Activated naive CD8-positive, alpha-beta T cell (primary cell): ENCODE results near the gene PHACTR1.

Source experiments
- H3K27ac Mint-ChIP-seq: one replicate; pipeline ENCODE4 v1.8.0; 2021; ENCODE audit warnings: mixed read lengths
- H3K27me3 Mint-ChIP-seq: one replicate; pipeline ENCODE4 v1.8.0; 2021; ENCODE audit warnings: mixed read lengths
- H3K36me3 Mint-ChIP-seq: one replicate; pipeline ENCODE4 v1.8.0; 2021; ENCODE audit warnings: mixed read lengths
- H3K4me1 Mint-ChIP-seq: one replicate; pipeline ENCODE4 v1.8.0; 2021; ENCODE audit warnings: low read depth, mixed read lengths
- H3K4me3 Mint-ChIP-seq: one replicate; pipeline ENCODE4 v1.8.0; 2021; ENCODE audit warnings: mild to moderate bottlenecking, mixed read lengths
- H3K9me3 Mint-ChIP-seq: one replicate; pipeline ENCODE4 v1.8.0; 2021; ENCODE audit warnings: low read depth, mixed read lengths

PHACTR1 gene

DNA sequence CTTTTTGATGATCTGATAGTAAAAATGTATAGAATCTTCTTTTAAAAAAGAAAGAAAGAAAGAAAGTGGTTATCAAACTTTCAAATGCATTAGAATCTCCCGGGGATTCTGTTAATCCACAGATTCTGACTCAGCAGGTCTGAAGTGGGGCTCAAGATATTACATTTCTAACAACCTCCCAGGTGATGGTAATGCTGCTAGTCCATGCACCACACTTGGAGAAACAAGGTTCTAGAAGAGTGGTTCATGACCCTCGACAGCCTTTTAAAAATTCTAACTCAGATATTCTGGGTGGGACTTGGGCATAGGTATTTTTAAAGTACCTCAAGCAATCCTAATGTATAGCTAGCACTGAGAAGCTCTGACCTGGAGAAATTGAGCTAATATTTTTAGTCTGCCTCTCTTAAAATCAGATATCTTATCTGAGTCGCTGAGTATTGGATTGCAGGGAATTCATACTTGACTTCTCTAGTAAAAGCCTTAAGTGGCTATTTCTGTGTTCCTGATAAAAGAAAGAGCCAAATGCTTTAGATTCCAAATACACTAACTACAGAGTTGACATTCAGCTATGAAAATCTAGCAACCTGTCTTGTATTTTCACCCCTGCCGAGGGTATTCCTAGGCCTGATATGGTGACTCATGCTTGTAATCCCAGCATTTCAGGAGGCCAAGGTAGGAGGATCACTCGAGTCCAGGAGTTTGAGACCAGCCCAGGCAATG is 252.4 kb downstream of the PHACTR1 start:
- Mint-ChIP-seq H3K27me3 (peaks cover 18% of the 10 kb centered on the region), H3K36me3 (no peaks in the 10 kb centered on the region), H3K9me3 (no peaks in the 10 kb centered on the region), H3K4me1 (no peaks in the 10 kb centered on the region), H3K4me3 (no peak overlapping the region), H3K27ac (no peak overlapping the region)

DNA sequence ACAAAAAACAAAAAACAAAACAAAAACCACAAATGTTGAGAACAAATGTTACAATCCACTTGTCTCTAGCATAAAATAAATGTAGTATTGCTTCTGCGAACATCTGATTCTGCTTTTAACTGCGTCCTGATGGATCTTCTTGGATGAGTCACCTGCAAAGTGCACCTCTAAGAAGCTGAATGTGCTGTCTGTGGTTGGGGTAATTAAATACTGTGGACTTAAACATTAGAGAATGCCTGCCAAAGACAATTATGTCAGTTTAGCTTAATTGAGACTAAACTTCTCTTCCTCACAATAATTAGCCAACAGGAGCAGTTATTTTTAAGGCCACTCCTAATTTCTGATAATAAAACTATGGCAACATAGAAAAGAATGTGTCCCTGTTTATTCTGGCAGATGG is 253.4 kb downstream of the PHACTR1 start:
- no peaks in the 10 kb centered on the region for H3K4me1 Mint-ChIP-seq
- no peak overlapping the region for H3K27ac Mint-ChIP-seq
- no peaks in the 10 kb centered on the region for H3K9me3 Mint-ChIP-seq
- peaks cover 18% of the 10 kb centered on the region for H3K27me3 Mint-ChIP-seq
- H3K4me3 Mint-ChIP-seq = no peak overlapping the region
- no peaks in the 10 kb centered on the region for H3K36me3 Mint-ChIP-seq

DNA sequence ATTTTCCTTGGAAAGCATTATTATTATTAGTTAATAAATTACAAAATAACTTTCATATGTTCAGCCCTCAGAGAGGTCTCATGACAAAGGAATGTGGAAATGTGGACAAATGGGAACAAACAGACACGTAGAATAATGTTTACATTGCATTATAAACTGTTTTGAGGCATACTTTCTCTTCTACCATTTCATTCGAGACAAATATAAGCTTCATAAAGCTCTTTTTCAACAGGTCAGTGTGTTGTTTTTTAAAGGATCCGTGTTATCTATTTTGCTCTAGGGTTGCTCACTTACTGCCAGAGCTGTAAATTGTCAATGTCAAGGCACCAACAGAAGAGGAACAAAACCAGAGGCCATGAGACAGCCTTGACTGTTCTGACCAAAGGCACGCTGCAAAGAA is 256.8 kb downstream of the PHACTR1 start:
- Mint-ChIP-seq H3K36me3 (no peaks in the 10 kb centered on the region), H3K9me3 (no peaks in the 10 kb centered on the region), H3K4me3 (no peak overlapping the region)

DNA sequence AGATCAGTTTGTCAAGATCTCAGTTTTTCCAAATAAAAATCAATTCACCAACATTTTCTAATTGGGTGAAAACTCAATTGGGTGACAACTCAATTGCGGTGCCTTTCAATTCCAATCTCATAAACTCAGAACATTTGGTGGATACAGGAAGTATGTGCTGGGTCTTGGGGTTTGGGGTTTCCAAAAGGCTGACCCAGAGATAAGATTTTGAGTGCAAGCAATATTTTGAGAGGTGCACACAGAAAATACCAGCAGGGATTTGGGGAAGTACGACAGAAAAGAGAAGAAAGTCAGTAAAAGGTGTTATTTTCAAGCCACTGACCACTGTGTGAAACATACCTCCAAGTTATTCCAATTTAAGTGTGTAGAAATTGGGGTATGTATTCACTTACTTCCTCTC is 258.0 kb downstream of the PHACTR1 start:
- Mint-ChIP-seq H3K4me3 (no peak overlapping the region), H3K4me1 (no peaks in the 10 kb centered on the region), H3K9me3 (no peaks in the 10 kb centered on the region), H3K27me3 (peaks cover 4% of the 10 kb centered on the region), H3K36me3 (no peaks in the 10 kb centered on the region), H3K27ac (no peak overlapping the region)

More for the DNA sequence above, 256.8 kb downstream of the PHACTR1 start:
- H3K27ac Mint-ChIP-seq = no peak overlapping the region
- H3K27me3 Mint-ChIP-seq = peaks cover 6% of the 10 kb centered on the region
- H3K4me1 Mint-ChIP-seq = no peaks in the 10 kb centered on the region

DNA sequence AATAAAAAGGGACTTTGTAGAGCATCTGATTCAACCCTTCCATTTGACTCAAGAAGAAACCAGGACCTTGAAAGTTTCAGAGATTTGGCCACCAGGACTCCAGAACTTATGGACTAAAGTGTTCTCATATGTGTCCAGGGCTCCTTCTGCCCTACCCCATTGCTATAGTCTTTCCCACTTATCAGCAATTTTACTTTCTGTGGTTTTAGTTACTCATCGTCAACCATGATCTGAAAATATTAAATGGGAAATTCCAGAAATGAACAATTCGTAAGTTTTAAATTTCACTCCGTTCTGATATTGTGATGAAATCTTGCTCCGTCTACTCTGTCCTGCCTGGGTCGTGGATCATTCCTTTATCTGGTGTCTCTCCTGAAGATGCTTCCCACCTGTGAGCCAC is 259.8 kb downstream of the PHACTR1 start:
- H3K9me3 Mint-ChIP-seq = no peaks in the 10 kb centered on the region
- no peak overlapping the region for H3K4me3 Mint-ChIP-seq
- no peak overlapping the region for H3K27ac Mint-ChIP-seq
- H3K27me3 Mint-ChIP-seq = peaks cover 6% of the 10 kb centered on the region
- no peaks in the 10 kb centered on the region for H3K36me3 Mint-ChIP-seq
- no peaks in the 10 kb centered on the region for H3K4me1 Mint-ChIP-seq

DNA sequence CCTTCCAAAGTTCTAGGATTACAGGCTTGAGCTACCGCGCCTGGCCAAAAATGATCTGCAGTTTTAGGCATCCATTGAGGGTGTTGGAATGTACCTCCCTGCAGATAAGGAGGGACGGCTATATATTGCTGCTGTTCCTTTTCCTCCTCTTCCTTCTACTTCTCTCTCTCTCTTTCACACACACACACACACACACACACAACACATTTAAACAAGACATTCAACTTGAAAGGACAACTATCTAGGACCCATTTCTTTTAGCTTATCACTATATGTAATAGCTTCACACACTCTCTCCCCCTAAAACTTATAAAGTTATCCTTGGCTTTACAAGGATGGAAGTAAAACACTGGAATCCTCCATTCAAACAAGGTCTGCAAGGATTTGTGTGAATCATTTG is 260.6 kb downstream of the PHACTR1 start:
- Mint-ChIP-seq H3K27me3 (peaks cover 4% of the 10 kb centered on the region), H3K27ac (no peak overlapping the region), H3K4me1 (no peaks in the 10 kb centered on the region), H3K36me3 (no peaks in the 10 kb centered on the region), H3K9me3 (no peaks in the 10 kb centered on the region), H3K4me3 (no peak overlapping the region)

DNA sequence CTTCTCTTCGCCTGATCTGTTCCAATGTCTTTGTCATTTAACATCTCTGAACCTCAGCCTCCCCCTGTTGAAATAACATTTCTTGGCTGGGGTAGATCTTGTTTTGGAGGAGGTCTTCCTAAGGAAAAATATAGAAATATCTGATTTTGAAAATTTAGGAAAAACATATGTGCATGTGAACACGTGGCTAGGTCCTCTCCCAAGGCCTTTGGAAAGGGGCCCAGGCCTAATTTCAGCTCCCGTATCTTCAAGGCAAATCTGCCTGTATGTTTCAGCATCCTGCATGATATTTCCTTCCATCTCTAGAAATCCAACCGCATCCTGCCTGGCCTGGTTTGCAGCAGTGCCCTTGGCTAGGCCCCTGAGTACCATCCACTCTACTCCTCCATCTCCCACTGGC is 261.2 kb downstream of the PHACTR1 start:
- Mint-ChIP-seq H3K36me3 (no peaks in the 10 kb centered on the region), H3K4me1 (no peaks in the 10 kb centered on the region), H3K27ac (no peak overlapping the region), H3K4me3 (no peak overlapping the region), H3K27me3 (peaks cover 4% of the 10 kb centered on the region), H3K9me3 (no peaks in the 10 kb centered on the region)

DNA sequence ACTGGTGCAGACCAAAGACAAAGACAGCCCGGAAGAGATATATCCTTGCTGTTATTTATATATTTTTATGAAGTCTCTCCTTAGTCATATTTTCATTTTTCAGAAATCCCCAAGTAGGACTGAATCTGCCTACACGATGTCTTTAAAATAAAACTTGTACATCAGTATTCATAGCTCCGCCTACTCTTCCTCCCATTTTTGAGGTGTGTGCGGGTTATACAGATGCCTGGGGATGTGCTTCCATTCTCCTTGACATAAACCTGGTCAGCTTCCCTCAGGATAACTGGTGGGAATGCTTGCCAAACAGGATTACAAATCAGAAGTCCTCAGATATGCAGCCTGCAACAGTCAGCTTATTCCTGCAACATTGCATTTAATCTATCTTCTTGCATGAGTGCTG is 264.2 kb downstream of the PHACTR1 start:
- Mint-ChIP-seq H3K4me3 (no peak overlapping the region), H3K36me3 (no peaks in the 10 kb centered on the region), H3K27me3 (peaks cover 3% of the 10 kb centered on the region), H3K4me1 (no peaks in the 10 kb centered on the region), H3K9me3 (no peaks in the 10 kb centered on the region), H3K27ac (no peak overlapping the region)

DNA sequence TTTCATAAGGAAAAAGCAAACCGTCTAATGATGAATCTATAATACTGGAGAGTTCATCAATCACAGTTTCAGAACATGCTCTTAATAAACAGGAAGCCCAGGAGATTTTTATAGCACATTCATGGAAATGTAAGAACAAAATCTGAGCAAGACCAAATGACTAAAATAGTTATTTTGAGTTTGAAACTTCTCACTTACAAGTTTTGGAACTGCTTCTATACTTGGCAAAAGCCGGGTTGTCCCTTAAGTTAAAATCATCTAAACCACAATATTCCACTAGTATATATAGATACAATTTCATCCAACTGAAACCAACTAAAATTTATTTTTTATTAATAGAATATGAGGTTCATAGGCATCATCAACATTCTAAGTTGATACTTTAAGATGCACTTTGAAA is 268.2 kb downstream of the PHACTR1 start:
- H3K4me3 Mint-ChIP-seq = no peak overlapping the region
- peaks cover 4% of the 10 kb centered on the region for H3K27me3 Mint-ChIP-seq
- H3K4me1 Mint-ChIP-seq = no peaks in the 10 kb centered on the region
- no peak overlapping the region for H3K27ac Mint-ChIP-seq
- no peaks in the 10 kb centered on the region for H3K36me3 Mint-ChIP-seq
- H3K9me3 Mint-ChIP-seq = no peaks in the 10 kb centered on the region

DNA sequence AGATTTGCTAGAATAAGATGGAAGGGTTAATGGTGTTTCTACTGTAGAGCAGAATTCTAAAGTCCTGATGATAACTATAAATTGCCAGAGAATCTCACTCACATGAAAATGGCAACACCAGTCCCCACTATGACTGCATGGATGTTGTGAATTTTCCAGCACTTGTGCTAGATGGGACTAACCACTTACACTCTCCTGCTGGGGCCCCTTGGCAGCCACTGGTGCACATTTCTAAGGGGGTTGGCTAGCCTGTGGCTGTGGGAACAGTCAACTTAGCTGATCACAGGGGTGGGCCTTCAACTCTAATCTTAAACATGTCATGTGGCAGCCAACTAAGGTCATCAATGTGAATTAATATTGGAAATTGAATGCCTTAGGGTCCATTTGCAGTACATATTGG is 271.2 kb downstream of the PHACTR1 start:
- Mint-ChIP-seq H3K27me3 (peaks cover 5% of the 10 kb centered on the region), H3K4me1 (no peaks in the 10 kb centered on the region), H3K27ac (no peak overlapping the region), H3K4me3 (no peak overlapping the region), H3K9me3 (no peaks in the 10 kb centered on the region), H3K36me3 (no peaks in the 10 kb centered on the region)

DNA sequence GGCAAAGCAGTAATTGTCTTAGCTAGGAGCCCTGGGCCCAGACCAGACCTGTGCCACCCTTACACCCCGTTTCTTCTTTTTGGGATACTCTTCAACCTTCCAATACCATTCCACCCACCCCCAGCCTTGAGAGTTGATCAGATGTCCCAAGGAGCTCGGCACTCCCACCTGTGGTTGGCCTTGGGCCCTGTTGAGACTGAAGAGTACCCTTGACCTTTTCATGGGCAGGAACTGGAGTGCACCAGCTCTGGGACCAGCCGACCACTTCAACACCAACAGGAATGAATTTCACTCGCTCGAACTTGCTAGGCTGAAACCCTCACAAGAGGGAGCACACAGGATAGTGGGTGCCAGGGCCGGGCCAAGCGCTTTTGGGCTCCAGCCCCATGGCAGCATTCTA is 273.6 kb downstream of the PHACTR1 start:
- peaks cover 9% of the 10 kb centered on the region for H3K27me3 Mint-ChIP-seq

DNA sequence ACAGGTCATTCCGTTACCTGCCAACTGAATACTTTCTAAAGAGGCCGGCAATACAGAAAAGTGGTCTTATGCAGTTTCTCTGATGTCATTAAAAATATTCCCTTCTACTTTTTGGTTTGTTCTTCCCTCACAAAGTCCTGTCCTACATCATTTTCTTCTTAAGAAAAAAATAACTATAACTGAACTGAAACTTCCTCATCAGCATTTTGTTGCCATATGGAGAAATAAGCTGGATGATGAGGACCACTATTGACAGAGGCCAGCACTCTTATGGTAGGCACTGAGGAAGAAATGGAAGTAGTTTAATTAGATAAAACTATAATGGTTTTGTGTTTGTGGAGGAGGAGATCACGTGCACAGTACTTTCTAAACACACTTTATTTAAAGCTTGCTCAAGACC is 274.9 kb downstream of the PHACTR1 start:
- Mint-ChIP-seq H3K9me3 (peaks cover 9% of the 10 kb centered on the region), H3K36me3 (peaks cover 2% of the 10 kb centered on the region), H3K4me3 (no peak overlapping the region), H3K4me1 (no peaks in the 10 kb centered on the region), H3K27ac (no peak overlapping the region), H3K27me3 (peaks cover 10% of the 10 kb centered on the region)

More for the DNA sequence above, 273.6 kb downstream of the PHACTR1 start:
- Mint-ChIP-seq H3K27ac (no peak overlapping the region), H3K9me3 (peaks cover 9% of the 10 kb centered on the region), H3K36me3 (peaks cover 2% of the 10 kb centered on the region), H3K4me3 (no peak overlapping the region), H3K4me1 (no peaks in the 10 kb centered on the region)

DNA sequence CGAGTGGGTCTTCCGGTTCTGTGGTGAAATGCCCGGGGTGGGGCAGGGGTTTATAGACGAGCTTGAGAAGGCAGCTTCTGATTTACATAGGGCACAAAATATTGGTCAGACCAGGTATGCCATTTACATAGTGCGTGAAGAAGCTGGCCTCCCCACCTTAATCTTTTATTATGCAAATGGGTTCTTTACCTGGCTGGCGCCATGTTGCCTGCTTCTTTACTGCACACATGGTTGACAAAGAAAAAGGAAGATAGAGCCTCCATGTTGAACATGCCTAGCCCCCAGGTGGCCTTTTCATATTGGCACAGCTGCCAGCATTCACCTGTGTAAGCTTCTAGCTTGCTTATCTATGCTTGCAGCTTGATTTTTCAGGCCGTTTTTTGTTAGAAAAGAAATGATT is 276.2 kb downstream of the PHACTR1 start:
- Mint-ChIP-seq H3K9me3 (peaks cover 9% of the 10 kb centered on the region), H3K4me3 (no peak overlapping the region), H3K27ac (no peak overlapping the region), H3K27me3 (peaks cover 10% of the 10 kb centered on the region), H3K4me1 (no peaks in the 10 kb centered on the region), H3K36me3 (peaks cover 2% of the 10 kb centered on the region)

DNA sequence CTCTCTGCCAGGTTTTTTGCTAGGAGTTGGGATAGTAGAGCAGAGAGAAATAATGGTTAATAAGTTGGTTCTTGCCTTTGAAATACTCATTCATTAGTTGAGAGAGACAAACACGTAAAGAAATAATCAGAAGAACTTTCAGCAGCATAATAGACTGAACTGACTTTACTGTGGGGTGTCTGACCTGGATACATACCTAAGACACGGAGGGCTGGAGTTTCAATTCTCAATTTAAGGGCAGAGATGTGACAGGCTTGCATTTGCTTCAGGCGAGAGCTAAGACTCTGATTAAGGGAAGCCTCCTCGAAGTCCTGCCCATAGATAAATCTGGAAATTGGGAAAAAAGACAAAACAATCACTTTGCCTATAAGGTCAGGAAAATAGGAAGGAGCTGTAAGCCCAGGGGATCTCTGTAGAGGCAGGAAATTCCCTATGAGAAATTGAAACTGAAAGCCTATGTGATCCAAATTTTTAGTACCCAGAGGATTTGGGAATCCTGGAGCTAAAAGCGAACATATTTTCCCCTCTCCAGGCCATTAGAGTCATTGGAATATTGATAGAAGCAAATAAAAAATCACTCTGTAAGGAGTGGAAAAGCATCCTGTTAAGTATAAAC is 276.8 kb downstream of the PHACTR1 start:
- Mint-ChIP-seq H3K9me3 (peaks cover 9% of the 10 kb centered on the region), H3K27ac (no peak overlapping the region), H3K36me3 (peaks cover 2% of the 10 kb centered on the region), H3K4me3 (no peak overlapping the region), H3K27me3 (peaks cover 10% of the 10 kb centered on the region), H3K4me1 (no peaks in the 10 kb centered on the region)

DNA sequence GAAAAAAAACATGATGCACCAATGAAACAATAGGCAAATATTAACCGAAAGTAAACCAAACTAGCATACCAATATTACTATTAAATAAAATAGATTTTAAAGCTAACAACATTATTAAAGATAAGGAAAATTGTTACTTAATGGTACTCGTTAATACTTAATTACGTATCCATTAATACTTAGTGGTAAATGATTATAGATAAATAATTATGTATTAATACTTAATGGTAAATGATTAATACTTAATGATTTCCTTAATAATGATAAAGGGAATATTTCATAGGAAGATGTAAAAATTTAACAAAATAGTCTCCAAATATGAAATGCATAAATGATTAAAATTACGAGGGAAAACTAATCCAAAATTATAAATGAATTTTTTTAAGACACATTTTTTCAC is 278.9 kb downstream of the PHACTR1 start:
- H3K27me3 Mint-ChIP-seq = peaks cover 8% of the 10 kb centered on the region
- H3K4me3 Mint-ChIP-seq = no peak overlapping the region
- peaks cover 2% of the 10 kb centered on the region for H3K36me3 Mint-ChIP-seq
- H3K27ac Mint-ChIP-seq = no peak overlapping the region
- H3K9me3 Mint-ChIP-seq = peaks cover 9% of the 10 kb centered on the region
- H3K4me1 Mint-ChIP-seq = no peaks in the 10 kb centered on the region

DNA sequence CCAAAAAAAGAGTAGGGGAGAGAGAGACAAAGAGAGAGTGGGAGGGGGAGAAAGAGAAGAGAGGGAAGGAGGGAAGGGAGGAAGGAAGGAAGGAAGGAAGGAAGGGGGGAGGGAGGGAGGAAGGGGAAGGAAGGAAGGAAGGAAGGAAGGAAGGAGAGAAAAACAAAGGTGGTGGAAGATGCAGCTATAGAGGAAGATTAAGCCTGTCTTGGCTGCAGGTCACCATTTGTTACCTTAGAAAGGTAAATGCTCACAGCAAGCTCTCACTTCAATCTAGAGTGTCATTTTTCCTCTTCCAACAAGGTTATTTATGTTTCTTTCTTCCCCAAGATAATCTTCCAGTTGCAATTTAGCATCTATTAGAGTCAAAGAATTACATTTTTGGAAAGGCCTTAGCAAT is 284.0 kb downstream of the PHACTR1 start:
- no peak overlapping the region for H3K27ac Mint-ChIP-seq
- peaks cover 2% of the 10 kb centered on the region for H3K27me3 Mint-ChIP-seq
- no peak overlapping the region for H3K4me3 Mint-ChIP-seq
- H3K9me3 Mint-ChIP-seq = no peaks in the 10 kb centered on the region
- no peaks in the 10 kb centered on the region for H3K36me3 Mint-ChIP-seq
- no peaks in the 10 kb centered on the region for H3K4me1 Mint-ChIP-seq
